NOMO-1 (cell line): Measurements from ENCODE around the gene ABCC1.

Experiments used
- DNase-seq, 2 experiments: peaks; one replicate each; lab custom pipeline; 2025; ENCODE audit not compliant: unreplicated experiment in 2 of 2; lab: John Stamatoyannopoulos, UW

ABCC1 gene

DNA sequence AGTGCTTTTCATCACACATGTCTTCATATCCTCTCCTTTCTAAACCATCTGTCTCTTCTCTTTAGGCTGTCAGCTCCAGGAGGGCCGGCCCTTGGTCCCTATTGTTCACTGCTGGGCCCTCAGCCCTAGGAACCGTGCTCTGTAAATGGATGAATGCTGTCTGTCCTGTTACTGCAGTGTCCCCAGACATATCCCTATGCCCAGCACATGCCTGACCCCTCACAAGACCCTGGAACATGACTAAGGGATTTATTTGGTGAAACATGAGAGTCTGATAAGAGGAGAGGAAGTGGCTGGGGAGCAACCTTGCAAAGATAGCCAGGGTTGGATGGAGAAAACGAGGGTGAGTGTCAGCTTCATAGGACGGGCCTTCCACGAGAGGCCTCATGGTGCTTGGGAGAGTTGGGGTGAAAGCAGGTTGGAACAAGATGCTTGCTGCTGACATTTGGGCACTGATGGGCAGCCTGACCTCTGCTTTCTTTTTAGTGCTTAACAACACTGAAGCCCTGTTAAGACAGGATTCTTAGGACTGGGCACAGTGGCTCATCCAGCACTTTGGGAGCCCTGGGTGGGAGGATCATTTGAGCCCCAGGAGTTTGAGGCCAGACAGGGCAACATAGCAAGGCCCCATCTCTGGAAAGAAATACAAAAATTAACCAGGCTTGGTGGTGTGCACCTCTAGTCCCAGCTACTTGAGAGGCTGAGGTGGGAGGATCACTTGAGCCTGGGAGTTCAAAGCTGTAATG lies 39.0 kb downstream of the ABCC1 start:
- DNase-seq, result no peak

- no peak for DNase-seq
Observed at GRCh38 chr16:15990902-15991301, 41.5 kb downstream of the ABCC1 start.

DNA sequence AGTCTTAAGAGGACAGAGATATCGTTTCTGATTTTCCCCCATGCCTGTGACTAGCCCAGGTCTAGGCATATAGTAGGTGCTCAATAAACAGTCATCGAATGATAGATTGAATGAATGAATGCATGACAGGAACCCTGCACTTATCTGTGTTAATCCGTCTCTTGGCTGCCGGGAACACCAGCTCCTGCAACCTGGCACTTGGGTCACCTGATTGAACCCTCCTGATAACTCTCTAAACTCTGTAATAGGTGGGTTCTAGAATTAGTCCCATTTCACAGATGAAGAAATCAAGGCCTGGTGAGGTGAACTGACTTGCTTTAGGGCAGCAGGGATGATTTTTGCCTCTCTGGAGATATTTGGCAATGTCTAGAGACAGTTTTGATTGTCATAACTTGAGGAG lies 43.7 kb downstream of the ABCC1 start:
- DNase-seq, result no peak

DNA sequence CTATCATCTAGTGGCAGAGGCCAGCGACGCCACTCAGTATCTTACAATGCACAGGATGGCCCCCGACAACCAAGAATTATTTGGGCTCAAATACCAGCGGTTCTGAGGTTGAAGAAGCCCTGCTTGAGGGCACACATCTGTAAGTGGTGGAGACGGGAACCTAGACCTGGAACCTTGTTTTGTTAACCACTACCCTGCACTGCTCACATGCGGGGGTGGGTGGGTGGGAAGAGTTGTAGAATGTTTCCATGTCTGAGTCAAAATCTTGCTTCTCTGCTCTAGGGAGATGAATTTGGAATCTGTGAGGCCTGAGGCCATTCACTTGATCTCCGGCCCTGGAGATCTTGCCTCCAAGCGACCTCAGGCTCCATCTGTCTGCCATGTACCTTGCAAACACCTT lies 44.1 kb downstream of the ABCC1 start:
- DNase-seq, result no peak

DNA sequence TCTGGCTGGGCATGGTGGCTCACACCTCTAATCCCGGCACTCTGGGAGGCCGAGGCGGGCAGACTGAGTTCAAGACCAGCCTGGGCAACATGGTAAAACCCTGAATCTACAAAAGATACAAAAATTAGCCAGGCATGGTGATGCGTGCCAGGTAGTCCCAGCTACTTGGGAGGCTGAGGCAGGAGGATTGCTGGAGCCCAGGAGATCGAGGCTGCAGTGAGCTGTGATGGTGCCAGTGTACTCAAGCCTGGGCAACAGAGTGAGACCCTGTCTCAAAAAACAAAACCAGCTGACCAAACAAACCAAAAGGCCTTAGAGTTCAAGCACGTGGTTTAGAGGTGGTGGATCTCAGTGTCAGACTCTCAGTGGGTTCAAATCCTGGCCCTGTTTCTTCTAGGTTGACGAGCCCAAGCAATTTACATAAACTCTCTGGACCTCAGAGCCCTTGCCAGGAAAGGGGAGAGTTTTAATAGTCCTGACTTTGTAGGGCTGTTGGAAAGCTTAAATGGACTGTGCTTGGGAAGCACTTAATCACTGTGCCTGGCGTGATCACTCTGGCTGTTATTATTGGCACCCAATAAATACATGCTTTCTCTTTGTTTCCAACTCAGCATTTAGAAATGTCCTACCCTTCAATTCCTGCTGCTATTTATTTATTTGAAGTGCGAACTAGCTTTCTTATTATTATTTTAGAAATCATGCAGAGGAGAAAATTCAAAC lies 44.7 kb downstream of the ABCC1 start:
- DNase-seq, result no peak

- no peak for DNase-seq
Observed at GRCh38 chr16:15996432-15997109, 47.2 kb downstream of the ABCC1 start.

GRCh38 chr16:16000685-16001084 lies 51.3 kb downstream of the ABCC1 start:
- DNase-seq, result no peak

GRCh38 chr16:16001596-16002255 lies 52.3 kb downstream of the ABCC1 start:
- no peak for DNase-seq

GRCh38 chr16:16003719-16004313 lies 54.4 kb downstream of the ABCC1 start:
- no peak for DNase-seq

DNA sequence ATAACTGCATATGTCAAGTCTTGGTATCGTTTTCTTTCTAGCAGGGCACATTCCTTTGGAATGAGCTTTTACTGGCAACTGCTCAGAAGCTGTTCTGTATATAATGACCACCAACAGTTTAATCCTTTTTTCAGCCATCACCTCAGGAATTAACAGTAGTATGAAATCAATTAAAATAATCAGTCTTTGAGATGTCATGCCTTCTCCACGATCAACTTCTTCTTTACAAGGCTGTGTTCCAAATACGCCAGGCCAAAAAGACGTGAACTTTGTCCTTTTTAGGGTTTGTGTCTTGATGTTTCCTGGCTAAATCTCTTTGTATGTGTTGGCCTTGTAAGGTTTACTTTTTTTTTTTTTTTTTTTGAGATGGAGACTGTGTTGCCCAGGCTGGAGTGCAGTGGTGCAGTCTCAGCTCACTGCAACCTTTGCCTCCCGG lies 54.9 kb downstream of the ABCC1 start:
- DNase-seq, result no peak

GRCh38 chr16:16005721-16006120 lies 56.3 kb downstream of the ABCC1 start:
- DNase-seq, result no peak

DNA sequence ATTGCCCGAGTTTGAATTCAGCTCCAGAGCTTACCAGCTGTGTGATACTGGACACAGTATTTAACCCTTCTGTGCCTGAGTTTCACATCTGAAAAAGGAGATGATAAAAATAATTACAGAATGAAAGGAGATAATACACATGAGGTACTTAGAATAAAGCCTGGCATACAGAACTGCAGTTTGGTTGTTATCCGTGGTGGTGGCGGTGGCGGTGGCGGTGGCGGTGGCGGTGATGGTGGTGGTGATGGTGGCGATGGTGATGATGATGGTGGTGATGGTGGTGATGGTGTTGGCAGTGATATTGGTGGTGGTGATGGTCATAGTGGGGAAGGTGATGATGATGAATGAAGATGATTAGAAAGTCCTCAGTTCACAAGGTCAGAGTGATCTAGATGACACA lies 57.2 kb downstream of the ABCC1 start:
- DNase-seq, result no peak

DNA sequence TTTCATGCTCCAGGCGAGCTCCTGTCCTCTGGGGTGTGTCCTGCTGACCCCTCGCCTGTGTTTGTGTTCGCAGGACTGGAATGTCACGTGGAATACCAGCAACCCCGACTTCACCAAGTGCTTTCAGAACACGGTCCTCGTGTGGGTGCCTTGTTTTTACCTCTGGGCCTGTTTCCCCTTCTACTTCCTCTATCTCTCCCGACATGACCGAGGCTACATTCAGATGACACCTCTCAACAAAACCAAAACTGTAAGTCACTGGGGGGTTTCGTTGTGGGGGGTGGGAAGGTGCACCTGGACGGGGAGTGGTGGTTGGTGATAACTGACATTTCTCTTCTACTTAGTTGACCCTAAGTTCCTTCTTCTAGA lies 58.3 kb downstream of the ABCC1 start:
- DNase-seq, result peak in 1 of 2 experiments; percentile 18

GRCh38 chr16:16008666-16009065 lies 59.2 kb downstream of the ABCC1 start:
- no peak for DNase-seq

GRCh38 chr16:16009401-16009800 lies 60.0 kb downstream of the ABCC1 start:
- no peak for DNase-seq

DNA sequence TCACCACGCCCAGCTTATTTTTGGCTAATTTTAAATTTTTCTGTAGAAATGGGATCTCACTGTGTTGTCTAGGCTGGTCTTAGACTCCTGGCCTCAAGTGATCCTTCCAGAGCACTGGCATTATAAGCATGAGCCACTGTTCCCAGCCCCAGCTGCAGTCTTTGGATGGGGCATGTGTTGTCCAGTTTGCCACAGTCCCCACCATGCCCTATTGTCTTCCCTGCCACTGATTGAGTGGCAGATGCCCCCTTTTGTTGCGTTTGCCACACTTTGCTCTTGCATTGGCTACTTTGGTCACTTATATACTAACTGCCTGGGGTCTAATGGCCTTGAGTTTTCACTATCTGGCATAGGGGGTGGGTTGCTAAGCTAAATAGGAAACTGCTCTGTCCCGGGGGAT lies 60.8 kb downstream of the ABCC1 start:
- DNase-seq, result no peak

DNA sequence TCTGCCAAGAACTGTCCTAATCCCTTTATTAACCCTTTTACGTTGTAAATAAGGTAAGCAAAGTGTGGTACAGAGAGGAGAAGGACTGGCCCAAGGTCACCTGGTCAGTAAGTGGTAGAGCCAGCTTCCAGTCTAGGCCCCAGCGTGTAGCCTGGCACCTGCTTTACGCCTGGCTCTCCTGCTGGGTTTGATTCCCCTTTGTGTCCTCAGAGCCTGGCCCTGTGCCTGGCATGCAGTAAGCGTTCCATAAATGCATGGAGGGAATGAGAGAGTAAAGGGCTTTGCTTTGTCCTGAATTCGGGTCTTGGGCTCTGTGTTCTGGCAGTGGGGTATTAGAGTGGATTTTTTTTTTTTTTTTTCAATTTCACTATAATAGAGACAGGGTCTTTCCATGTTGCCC lies 62.7 kb downstream of the ABCC1 start:
- no peak for DNase-seq

DNA sequence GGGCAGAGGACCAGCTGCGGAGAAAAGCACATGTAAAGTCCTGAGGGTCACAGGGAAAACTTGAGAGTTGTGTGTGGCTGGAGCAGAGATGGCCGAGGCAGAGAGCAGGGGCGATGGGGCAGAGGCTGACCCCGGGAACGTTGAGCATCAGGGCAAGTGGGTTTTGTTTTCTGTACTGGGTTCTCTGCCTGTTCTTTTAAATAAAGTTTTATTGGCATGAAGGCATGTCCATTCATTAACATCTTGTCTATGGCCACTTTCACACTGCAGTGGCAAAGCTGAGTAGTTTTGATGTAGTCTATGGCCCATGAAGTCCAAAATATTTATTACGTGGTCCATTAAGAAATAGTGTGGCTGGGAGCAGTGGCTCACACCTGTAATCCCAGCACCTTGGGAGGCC lies 64.4 kb downstream of the ABCC1 start:
- DNase-seq, result no peak

- DNase-seq, result no peak
Observed at GRCh38 chr16:16014329-16015224, 65.2 kb downstream of the ABCC1 start.

- DNase-seq, result no peak
Observed at GRCh38 chr16:16015849-16016248, 66.4 kb downstream of the ABCC1 start.
